ACHN (cell line): ENCODE data around the gene AP2A1.
A peak's percentile ranks its signal among the peaks of the same experiment; 100 is the strongest.

ENCODE experiments used
- DNase-seq: peaks from one replicate; pipeline ENCODE4 v3.0.0-alpha.2; 2015
- in situ Hi-C: cut with HindIII; loops from 2 replicates; pipeline ENCODE4 v1.10.0; 2017; ENCODE audit warnings: low sequenced_read_pairs, low pct_ligation_motif_present, low pct_unique_long_range_greater_than_20kb

Gene AP2A1

DNA sequence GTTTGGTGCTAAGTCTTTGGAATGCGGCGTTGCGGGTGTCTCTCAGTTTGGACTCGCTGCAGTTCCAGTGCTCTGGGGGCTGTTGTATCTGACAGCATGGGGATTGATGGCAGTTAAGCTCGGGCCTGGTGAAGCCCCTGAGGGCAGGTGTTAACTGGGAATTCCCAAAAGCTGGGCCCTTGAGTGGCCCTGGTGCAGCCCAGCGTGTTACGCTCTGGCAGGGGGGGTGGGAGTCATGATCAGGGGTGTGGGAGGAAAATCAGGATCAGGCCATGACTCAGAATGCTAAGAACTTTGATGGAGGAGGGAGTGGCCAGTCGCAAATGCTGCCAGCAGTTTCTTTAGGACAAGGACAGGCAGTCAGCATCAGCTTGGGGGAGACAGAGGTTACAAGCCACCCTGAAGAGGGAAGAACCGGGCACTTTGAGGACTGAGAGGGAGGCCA lies 19.6 kb downstream of the AP2A1 start:
- in situ Hi-C loops: no loop called here

DNA sequence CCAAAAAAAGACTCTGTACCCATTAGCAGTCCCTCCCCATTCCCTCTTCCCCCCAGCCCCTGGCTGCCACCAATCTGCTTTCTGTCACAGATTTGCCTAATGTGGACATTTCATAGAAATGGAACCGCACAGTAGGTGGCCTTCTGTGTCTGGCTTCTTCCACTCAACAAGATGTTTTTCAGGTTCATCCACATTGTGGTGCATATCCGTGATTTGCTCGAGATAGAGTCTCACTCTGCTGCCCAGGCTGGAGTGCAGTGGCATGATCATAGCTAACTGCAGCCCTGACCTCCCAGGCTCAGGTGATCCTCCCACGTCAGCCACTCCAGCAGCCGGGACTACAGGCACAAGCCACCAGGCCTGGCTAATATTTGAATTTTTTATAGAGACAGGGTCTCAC lies 20.9 kb downstream of the AP2A1 start:
- in situ Hi-C loops: no loop called here
- DNase-seq: no peak

More for the DNA sequence above, 19.6 kb downstream of the AP2A1 start:
- no peak for DNase-seq

DNA sequence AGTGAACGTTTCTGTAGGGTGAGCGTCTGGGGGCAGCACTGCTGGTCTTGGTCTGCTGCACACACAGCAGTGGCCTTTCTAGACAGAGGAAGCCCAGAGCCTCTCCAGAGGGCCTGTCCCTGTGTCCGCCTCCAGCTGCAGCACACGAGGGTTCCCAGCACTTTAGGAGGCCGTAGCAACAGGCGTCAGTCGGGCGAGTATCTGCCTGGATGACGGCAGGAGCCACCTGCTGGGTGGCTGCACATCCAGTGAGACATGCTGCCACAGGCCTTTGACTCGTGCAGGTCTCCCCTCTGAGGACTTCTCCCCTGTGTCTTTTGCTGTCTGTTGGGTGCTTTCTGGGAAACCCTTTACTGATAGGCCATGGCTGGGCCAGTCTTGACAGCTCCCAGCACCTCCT lies 22.1 kb downstream of the AP2A1 start:
- in situ Hi-C loops: no loop called here
- DNase-seq: no peak

DNA sequence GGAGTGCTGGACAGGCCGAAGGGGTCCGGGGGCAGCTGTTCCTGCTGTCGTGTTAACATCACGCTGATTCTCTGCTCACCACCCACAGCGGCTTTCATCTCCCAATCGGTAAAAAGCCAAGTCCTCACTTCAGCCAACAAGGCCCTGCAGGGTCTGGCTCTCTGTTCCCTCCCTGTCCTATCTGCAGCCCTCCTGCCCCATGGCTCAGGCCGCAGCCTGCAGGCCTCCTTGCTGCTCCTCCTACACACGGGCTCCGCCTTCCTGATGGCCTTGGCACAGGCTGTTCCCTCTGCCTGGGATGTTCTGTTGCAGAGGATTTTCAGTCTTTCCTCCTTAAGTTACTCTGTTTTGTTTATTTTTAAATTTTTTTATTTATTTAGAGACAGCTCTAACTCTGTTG lies 24.1 kb downstream of the AP2A1 start:
- in situ Hi-C loops: no loop called here
- DNase-seq: no peak

DNA sequence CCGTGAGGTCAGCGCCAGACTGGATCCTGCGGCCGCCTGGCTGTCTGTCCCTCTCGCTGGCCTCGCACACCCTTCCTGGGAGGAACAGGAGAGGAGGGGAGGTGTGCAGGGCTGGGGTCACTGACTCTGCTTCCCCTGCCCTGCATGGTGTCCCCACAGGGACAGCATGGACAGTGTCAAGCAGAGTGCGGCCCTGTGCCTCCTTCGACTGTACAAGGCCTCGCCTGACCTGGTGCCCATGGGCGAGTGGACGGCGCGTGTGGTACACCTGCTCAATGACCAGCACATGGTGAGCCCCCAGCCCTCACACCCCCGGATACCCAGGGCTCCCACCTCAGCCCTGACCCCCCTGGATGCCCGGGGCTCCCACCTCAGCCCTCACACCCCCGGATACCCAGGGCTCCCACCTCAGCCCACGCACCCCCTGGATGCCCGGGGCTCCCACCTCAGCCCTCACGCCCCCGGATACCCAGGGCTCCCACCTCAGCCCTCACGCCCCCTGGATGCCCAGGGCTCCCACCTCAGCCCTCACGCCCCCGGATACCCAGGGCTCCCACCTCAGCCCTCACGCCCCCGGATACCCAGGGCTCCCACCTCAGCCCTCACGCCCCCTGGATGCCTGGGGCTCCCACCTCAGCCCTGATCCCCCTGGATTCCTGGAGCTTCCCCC lies 25.1 kb downstream of the AP2A1 start:
- in situ Hi-C loops: no loop called here
- no peak for DNase-seq

DNA sequence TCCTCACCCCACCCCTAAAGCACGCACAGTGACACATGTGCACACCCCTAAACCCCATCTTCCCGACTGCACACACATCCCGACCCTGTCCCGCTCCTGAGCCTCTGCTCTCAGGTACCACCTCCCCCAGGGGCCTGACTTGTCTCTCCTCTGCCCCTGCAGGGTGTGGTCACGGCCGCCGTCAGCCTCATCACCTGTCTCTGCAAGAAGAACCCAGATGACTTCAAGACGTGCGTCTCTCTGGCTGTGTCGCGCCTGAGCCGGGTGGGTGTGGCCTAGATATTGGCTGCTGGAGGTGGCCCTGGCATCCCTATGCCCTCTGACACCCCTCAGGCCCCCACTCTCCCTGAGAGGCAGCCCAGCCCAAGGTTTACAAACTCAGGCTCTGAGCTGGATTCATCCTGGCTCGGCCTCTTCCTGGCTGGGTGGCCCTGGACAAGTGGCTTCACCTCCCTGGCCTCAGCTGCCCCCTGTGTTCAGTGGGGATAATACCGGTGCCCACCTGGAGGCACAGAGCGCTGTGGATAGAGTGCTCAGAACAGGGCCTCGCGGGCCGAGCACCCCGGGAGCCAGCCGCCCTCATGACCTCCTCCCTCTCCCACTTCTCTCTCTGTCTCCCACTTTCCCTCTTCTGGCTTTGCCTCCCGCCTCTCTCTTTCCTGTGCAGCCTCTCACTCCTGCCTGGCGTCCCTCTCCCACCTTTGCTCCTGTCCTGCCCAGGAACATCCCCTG lies 26.2 kb downstream of the AP2A1 start:
- in situ Hi-C loops: no loop called here
- DNase-seq: no peak

DNA sequence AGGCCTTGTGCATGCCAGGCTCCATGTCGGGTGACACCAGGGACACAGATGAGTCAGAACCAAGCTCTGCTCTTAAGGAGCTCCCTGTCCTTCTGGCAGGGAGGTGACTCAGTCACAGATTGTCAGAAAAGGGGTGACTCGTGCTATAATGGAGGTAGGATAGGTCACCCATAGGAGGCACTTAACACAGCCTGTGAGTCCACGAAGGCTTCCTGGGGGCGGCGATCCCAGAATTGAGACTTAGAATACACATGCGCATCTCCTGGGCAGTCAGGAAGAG lies 26.7 kb downstream of the AP2A1 start:
- peak; percentile 37 for DNase-seq
- in situ Hi-C loops: no loop called here

DNA sequence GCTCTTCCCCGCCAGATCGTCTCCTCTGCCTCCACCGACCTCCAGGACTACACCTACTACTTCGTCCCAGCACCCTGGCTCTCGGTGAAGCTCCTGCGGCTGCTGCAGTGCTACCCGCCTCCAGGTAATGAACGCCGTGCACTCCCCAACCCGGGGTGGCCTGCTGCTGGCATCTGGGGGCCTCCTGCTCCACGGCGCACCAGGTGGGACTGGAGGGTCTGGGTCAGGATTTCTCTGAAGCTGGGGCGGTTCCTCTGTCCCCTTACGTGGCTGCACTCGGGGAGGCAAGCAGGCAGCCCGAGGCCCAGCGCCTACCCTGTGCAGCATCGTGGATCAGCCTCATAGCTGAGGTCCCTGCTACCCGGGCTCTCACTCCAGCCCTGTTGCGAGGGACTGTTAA lies 28.8 kb downstream of the AP2A1 start:
- no peak for DNase-seq
- in situ Hi-C loops: no loop called here

DNA sequence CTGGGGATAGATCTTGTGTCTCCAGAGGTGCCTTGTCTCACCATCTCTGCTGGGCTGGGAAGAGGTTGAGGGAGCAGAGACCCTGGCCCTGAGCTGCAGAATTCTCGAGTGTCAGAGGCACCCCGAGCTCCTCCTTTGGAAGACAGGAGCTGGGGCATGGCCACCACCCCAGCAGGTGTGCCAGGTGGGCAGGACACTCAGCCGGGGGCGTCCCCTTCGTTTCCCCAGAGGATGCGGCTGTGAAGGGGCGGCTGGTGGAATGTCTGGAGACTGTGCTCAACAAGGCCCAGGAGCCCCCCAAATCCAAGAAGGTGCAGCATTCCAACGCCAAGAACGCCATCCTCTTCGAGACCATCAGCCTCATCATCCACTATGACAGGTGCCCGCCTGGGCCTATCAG lies 31.8 kb downstream of the AP2A1 start:
- no peak for DNase-seq
- in situ Hi-C loops: no loop called here

DNA sequence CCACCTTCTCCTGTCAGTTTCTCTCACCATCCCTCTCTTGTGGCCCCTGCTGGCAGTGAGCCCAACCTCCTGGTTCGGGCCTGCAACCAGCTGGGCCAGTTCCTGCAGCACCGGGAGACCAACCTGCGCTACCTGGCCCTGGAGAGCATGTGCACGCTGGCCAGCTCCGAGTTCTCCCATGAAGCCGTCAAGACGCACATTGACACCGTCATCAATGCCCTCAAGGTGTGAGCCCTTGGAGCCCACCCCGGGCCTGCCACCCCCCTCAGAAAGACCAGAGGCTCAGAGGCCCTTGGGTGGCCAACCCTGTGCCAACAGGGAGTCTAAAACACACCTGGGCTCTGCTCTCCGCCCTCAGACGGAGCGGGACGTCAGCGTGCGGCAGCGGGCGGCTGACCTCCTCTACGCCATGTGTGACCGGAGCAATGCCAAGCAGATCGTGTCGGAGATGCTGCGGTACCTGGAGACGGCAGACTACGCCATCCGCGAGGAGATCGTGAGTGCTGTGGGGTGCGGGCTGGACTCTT lies 32.5 kb downstream of the AP2A1 start:
- in situ Hi-C loops: no loop called here
- no peak for DNase-seq

DNA sequence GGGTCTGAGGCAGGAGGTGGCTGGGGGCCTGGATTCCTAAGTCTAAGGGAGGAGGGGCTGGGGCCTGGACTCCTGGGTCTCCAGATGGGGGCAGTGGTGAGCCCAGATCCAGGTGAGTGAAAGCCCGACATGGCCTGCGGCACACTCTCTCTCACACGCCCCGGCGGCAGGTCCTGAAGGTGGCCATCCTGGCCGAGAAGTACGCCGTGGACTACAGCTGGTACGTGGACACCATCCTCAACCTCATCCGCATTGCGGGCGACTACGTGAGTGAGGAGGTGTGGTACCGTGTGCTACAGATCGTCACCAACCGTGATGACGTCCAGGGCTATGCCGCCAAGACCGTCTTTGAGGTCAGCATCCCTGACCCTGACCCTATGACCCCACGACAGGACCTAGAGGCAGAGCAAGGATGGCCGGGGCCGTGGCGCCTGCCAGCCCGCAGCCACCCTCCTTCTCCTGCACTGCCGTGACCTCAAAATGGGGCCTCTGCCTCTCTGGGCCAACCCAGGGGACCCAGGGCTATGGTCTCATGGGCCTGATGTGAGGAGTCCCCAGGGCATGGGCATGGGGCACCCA lies 33.1 kb downstream of the AP2A1 start:
- in situ Hi-C loops: no loop called here
- DNase-seq: no peak

DNA sequence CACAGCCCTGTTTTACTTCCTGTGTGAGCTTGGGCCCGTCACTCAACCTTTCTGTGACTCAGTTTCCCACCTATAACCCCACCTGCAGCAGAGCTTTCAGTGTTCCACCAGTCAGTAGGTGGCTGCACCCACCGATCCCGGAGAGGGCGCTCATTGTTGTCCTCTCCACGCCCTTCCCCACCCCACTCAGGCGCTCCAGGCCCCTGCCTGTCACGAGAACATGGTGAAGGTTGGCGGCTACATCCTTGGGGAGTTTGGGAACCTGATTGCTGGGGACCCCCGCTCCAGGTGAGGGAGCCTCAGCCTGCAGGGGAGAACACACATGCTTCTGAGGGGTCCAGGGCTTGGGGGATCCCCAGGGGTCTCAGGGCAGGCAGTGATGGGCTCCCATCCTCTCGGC lies 34.0 kb downstream of the AP2A1 start:
- no peak for DNase-seq
- in situ Hi-C loops: no loop called here

DNA sequence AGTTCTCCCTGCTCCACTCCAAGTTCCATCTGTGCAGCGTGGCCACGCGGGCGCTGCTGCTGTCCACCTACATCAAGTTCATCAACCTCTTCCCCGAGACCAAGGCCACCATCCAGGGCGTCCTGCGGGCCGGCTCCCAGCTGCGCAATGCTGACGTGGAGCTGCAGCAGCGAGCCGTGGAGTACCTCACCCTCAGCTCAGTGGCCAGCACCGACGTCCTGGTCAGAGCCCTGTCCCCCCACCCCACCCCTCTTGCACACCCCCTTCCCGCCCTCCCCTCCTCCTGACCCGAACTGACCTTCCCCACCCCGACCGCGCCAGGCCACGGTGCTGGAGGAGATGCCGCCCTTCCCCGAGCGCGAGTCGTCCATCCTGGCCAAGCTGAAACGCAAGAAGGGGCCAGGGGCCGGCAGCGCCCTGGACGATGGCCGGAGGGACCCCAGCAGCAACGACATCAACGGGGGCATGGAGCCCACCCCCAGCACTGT lies 34.6 kb downstream of the AP2A1 start:
- no peak for DNase-seq

DNA sequence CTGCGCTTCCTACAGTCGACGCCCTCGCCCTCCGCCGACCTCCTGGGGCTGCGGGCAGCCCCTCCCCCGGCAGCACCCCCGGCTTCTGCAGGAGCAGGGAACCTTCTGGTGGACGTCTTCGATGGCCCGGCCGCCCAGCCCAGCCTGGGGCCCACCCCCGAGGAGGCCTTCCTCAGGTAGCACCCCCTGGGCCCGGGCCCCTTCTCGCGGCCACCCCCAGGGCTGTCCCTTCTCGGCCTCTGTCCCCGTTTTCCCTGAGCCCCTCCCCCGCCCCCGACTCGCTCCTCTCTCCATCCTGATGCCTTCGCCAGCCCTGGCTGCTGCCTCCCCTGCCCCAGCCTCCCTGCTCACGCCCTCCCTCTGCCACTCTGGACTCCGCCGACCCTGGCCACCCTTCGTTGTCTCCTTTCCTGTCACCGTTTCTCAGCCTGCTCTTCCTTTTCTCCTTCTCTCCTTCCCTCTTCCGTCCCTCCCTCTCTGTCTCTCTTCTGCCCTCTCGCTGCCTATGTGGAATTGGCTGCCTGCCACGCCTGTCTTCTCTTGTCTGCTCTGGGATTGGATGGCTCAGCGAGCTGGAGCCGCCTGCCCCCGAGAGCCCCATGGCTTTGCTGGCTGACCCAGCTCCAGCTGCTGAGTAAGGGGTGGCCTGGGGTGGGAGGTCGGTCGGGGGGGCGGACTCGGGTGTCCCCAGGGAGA lies 35.3 kb downstream of the AP2A1 start:
- in situ Hi-C loops: no loop called here
- peak; percentile 81 for DNase-seq

More for the DNA sequence above, 34.6 kb downstream of the AP2A1 start:
- in situ Hi-C loops: no loop called here

DNA sequence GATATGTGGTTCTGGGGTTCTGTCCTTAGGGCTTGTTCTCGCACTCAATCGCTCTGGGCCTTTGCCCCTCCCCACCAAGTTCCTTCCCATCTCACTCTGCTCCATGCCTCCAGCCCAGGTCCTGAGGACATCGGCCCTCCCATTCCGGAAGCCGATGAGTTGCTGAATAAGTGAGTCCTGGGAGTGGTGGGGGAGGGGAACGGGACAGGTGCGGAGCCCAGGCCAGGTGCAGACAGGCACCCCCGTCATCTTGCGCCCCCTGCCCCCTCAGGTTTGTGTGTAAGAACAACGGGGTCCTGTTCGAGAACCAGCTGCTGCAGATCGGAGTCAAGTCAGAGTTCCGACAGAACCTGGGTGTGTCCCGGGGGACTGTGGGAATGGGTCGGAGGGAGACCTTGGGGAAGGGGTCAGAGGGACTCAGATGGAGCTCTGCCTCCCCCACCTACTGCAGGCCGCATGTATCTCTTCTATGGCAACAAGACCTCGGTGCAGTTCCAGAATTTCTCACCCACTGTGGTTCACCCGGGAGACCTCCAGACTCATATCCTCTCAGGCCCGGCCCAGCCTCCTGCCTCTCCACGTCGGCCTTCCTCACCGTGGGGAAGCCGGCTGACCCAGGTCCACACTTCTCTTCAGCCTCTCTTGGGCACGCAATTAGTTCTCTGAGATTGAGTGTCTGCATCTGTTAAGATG lies 36.2 kb downstream of the AP2A1 start:
- DNase-seq: no peak
- in situ Hi-C loops: no loop called here

DNA sequence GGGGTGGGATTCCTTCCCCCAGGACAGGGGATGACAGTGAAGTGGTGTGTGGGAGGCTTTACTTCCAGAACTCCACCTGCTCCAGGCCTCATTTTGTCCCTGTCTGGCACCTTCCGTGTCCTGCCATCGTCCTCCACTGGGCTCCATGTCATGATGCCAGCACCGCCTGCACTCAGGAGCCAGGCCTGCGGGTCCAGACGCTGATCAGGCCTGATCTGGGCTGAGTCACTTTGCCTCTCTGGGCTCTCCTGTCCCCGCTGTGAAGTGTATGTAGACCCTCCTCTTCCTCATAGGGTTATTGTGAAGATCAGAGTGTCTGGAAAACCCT lies 36.7 kb downstream of the AP2A1 start:
- in situ Hi-C loops: no loop called here
- DNase-seq: no peak

DNA sequence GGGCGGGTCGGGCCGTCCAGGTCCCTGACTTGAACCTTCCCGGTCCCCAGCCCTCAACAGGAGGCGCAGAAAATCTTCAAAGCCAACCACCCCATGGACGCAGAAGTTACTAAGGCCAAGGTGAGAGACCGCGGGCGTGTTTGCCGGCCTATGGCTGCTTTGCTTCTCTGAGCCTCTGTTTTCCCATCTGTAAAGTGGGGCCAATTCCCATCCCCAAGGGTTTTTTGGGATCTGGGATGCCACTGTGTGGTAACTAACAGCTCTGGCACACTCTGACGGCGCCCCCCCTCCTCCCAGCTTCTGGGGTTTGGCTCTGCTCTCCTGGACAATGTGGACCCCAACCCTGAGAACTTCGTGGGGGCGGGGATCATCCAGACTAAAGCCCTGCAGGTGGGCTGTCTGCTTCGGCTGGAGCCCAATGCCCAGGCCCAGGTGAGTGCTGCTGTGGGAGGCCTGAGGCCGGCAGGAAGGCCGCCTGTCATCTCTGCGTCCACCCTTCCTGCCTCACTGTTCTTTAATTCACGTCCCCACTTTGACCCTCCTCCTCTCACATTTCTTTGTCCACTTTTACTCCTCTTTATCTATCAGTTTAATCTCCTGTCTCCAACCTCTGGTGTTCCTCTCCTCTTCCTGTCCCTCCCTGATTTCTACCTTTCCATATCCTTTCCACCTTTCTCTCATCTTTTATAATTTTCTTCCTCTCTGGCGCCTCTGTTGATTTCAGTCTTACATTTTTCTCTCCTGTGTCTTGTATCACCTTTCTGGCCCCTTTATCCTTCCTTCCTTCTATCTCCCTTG lies 39.2 kb downstream of the AP2A1 start:
- in situ Hi-C loops: no loop called here
- DNase-seq: no peak

DNA sequence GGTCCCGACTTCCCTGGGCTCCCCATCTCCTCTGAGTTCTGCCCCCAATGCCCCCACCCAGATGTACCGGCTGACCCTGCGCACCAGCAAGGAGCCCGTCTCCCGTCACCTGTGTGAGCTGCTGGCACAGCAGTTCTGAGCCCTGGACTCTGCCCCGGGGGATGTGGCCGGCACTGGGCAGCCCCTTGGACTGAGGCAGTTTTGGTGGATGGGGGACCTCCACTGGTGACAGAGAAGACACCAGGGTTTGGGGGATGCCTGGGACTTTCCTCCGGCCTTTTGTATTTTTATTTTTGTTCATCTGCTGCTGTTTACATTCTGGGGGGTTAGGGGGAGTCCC lies 39.8 kb downstream of the AP2A1 start:
- in situ Hi-C loops: no loop called here
- no peak for DNase-seq
